Pons (tissue), 1 donor: Measurements from ENCODE around the gene MED31.
"Not testable (repeated sequence)": the region's sequence is repeated elsewhere in the genome, so short reads cannot be mapped to it uniquely, and the experiment has no call there.

ENCODE experiments used
- DNase-seq: peaks from one replicate; pipeline ENCODE4 v3.0.0-alpha.2; 2016; ENCODE audit warnings: low spot score

MED31 gene

GRCh38 chr17:6655732-6656361 lies 4.4 kb upstream of the MED31 start:
- DNase-seq: not testable (repeated sequence)

GRCh38 chr17:6654841-6655731 lies 3.7 kb upstream of the MED31 start:
- DNase-seq: no peak

- DNase-seq: no peak
These were observed 581 bp upstream of the MED31 start for GRCh38 chr17:6651919-6652452.

- no peak for DNase-seq
These were observed 3.2 kb downstream of the MED31 start for GRCh38 chr17:6648181-6648580.

- DNase-seq: no peak
These were observed 7.8 kb downstream of the MED31 start for GRCh38 chr17:6643451-6644125.

GRCh38 chr17:6642592-6642991 lies 8.8 kb downstream of the MED31 start:
- no peak for DNase-seq

GRCh38 chr17:6641247-6641863 lies 10.1 kb downstream of the MED31 start:
- peak; percentile 35 for DNase-seq

- peak; percentile 82 for DNase-seq
These were observed 10.7 kb downstream of the MED31 start, which contains the start of the genes KIAA0753 and TXNDC17 for GRCh38 chr17:6640536-6641246. TSS of gene KIAA0753 (minus strand) at chr17:6640711. CDS start at chr17:6635103, 5,608 bp downstream. TSS of gene TXNDC17 (plus strand) at chr17:6641060. CDS start at chr17:6641083, 23 bp downstream.

GRCh38 chr17:6639586-6640535 lies 11.5 kb downstream of the MED31 start:
- DNase-seq: no peak

GRCh38 chr17:6639014-6639585 lies 12.3 kb downstream of the MED31 start:
- DNase-seq: no peak

GRCh38 chr17:6638046-6638908 lies 13.1 kb downstream of the MED31 start:
- no peak for DNase-seq

- no peak for DNase-seq
These were observed 14.0 kb downstream of the MED31 start for GRCh38 chr17:6637458-6637840.

GRCh38 chr17:6636616-6637457 lies 14.6 kb downstream of the MED31 start:
- DNase-seq: no peak

GRCh38 chr17:6636105-6636504 lies 15.3 kb downstream of the MED31 start:
- no peak for DNase-seq

GRCh38 chr17:6633263-6633662 lies 18.1 kb downstream of the MED31 start:
- DNase-seq: no peak

- DNase-seq: no peak
These were observed 18.9 kb downstream of the MED31 start for GRCh38 chr17:6632530-6632929.

- DNase-seq: no peak
These were observed 21.0 kb downstream of the MED31 start for GRCh38 chr17:6630390-6630789.

GRCh38 chr17:6627019-6627418 lies 24.4 kb downstream of the MED31 start:
- DNase-seq: no peak
